ENCODE results near the gene MROH2B.

Gene MROH2B

GRCh38 chr5:41003670-41004376 is 67.3 kb downstream of the MROH2B start:
- DNase-seq (ENCODE audit: low read depth): no peak
- TF ChIP-seq CTCF (IDR thresholded peaks at IDR 0.05; ENCODE audit: low read depth, low read length, missing control alignments): no peak
- no peak overlapping the region for H3K4me3 ChIP-seq (ENCODE audit: low read depth, low read length)

- H3K4me3 ChIP-seq (ENCODE audit: low read depth, low read length): no peak overlapping the region
- DNase-seq (ENCODE audit: low read depth): no peak
- no peak for TF ChIP-seq CTCF (IDR thresholded peaks at IDR 0.05; ENCODE audit: low read depth, low read length, missing control alignments)
Observed at GRCh38 chr5:40999966-41000365, 71.2 kb downstream of the MROH2B start.

GRCh38 chr5:40999142-40999541 is 72.0 kb downstream of the MROH2B start:
- TF ChIP-seq CTCF (IDR thresholded peaks at IDR 0.05; ENCODE audit: low read depth, low read length, missing control alignments): no peak
- H3K4me3 ChIP-seq (ENCODE audit: low read depth, low read length): no peak overlapping the region
- no peak for DNase-seq (ENCODE audit: low read depth)

GRCh38 chr5:40995801-40996586 is 75.1 kb downstream of the MROH2B start:
- no peak overlapping the region for H3K4me3 ChIP-seq (ENCODE audit: low read depth, low read length)
- no peak for DNase-seq (ENCODE audit: low read depth)
- TF ChIP-seq CTCF (IDR thresholded peaks at IDR 0.05; ENCODE audit: low read depth, low read length, missing control alignments): no peak

- H3K4me3 ChIP-seq (ENCODE audit: low read depth, low read length): no peak overlapping the region
- DNase-seq (ENCODE audit: low read depth): no peak
- TF ChIP-seq CTCF (IDR thresholded peaks at IDR 0.05; ENCODE audit: low read depth, low read length, missing control alignments): no peak
Observed at GRCh38 chr5:40991981-40992559, 79.1 kb downstream of the MROH2B start.

GRCh38 chr5:40991168-40991980 is 79.8 kb downstream of the MROH2B start:
- no peak overlapping the region for H3K4me3 ChIP-seq (ENCODE audit: low read depth, low read length)
- TF ChIP-seq CTCF (IDR thresholded peaks at IDR 0.05; ENCODE audit: low read depth, low read length, missing control alignments): no peak
- DNase-seq (ENCODE audit: low read depth): no peak
